G401.6 (cell line): ENCODE results near the gene ZDHHC11B.

Experiments
- FAIRE-seq: peaks from 2 replicates; lab custom pipeline; 2012; peaks lifted over from hg19 to GRCh38; lab: Jason Lieb, UNC

The ZDHHC11B gene

GRCh38 chr5:671459-672328, 112.8 kb downstream of the ZDHHC11B start:
- FAIRE-seq: no peak

- FAIRE-seq: no peak
Measured at GRCh38 chr5:670396-671270, 113.9 kb downstream of the ZDHHC11B start.

GRCh38 chr5:669842-670395, 114.6 kb downstream of the ZDHHC11B start:
- no peak for FAIRE-seq

- no peak for FAIRE-seq
Measured at GRCh38 chr5:669111-669841, 115.3 kb downstream of the ZDHHC11B start.

GRCh38 chr5:668283-668995, 116.1 kb downstream of the ZDHHC11B start:
- no peak for FAIRE-seq

- no peak for FAIRE-seq
Measured at GRCh38 chr5:666816-667498, 117.6 kb downstream of the ZDHHC11B start.

- no peak for FAIRE-seq
Measured at GRCh38 chr5:665956-666711, 118.4 kb downstream of the ZDHHC11B start.

- no peak for FAIRE-seq
Measured at GRCh38 chr5:665541-665955, 119.0 kb downstream of the ZDHHC11B start.

GRCh38 chr5:664994-665360, 119.6 kb downstream of the ZDHHC11B start:
- FAIRE-seq: no peak

GRCh38 chr5:664343-664993, 120.1 kb downstream of the ZDHHC11B start:
- no peak for FAIRE-seq

GRCh38 chr5:663436-664342, 120.8 kb downstream of the ZDHHC11B start:
- no peak for FAIRE-seq

GRCh38 chr5:662751-663435, 121.6 kb downstream of the ZDHHC11B start:
- no peak for FAIRE-seq

- no peak for FAIRE-seq
Measured at GRCh38 chr5:661891-662750, 122.4 kb downstream of the ZDHHC11B start.

- FAIRE-seq: no peak
Measured at GRCh38 chr5:660491-661030, 124.0 kb downstream of the ZDHHC11B start.
